Nucleus accumbens (tissue), 56 donors: Measurements from ENCODE around the gene RRP9.
"Not testable (repeated sequence)": the region's sequence is repeated elsewhere in the genome, so short reads cannot be mapped to it uniquely, and the experiment has no call there.

Experiments
- DNase-seq, 56 donors: peaks; one replicate each; lab custom pipeline; 2025; lab: John Stamatoyannopoulos, UW

The RRP9 gene

GRCh38 chr3:51927061-51927977 is 14.4 kb downstream of the RRP9 start:
- DNase-seq, result no peak

GRCh38 chr3:51921081-51921578 is 20.6 kb downstream of the RRP9 start:
- DNase-seq, result no peak

GRCh38 chr3:51916418-51916817 is 25.3 kb downstream of the RRP9 start:
- no peak for DNase-seq

GRCh38 chr3:51908026-51908425 is 33.7 kb downstream of the RRP9 start:
- DNase-seq, result no peak

GRCh38 chr3:51904034-51904823 is 37.5 kb downstream of the RRP9 start:
- DNase-seq, result no peak

DNA sequence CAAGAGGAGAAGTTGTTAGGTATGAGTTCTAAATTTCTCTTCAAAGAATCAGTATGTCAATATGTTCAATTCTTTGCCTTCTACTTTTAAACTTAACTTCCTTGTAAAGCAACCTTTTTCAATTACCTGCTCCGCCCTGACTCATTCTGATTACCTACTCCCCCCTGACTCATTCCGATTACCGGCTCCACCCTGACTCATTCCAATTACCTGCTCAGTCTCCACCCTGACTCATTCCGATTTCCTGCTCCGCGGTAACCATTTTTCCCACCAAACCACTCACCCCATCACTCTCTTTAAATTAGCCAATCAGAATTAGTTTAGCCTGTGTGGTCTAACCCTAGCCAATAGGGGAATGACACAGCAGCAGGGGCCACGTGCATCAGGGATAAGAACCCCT is 39.3 kb downstream of the RRP9 start:
- DNase-seq, result peak in 12 of 56 donors; percentile 5 to 44 (median 26)

DNA sequence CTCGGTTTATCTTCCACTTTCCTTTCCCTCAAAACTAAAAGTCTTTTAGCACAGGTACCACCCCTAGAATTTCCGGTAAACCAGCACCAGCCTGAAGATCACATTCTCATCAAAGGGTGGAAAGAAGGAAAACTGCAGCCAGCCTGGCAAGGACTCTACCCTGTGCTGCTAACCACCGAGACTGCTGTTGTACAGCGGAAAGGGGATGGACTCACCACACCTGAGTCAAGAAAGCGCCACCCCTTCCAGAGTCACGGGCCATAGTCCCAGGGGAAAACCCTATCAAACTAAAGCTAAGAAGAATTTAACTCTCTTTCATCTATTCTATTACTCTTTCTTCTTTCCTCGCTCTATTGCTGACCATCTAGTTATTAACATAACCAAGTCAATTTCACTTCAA is 41.7 kb downstream of the RRP9 start:
- DNase-seq, result not testable (repeated sequence)

DNA sequence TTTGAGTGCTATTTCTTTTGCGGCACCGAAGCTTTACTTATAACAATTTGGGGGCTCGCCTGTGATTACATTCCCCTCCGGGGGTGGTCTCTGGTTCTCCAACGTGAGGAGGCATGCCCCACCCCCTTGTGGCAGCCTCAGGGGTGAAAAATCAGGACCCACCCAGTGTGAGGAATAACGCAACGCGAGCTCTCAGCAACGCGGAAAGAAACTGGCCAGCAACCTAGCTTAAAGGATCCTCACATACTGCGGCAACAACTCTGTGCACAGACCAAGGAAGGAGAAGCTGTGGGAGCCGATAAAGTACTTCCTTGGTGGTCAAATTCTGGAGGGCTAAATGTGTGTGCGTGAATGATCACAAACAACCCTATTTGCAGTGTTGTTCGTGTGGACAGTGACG is 44.3 kb downstream of the RRP9 start:
- no peak for DNase-seq

GRCh38 chr3:51896607-51897305 is 44.9 kb downstream of the RRP9 start:
- DNase-seq, result no peak

DNA sequence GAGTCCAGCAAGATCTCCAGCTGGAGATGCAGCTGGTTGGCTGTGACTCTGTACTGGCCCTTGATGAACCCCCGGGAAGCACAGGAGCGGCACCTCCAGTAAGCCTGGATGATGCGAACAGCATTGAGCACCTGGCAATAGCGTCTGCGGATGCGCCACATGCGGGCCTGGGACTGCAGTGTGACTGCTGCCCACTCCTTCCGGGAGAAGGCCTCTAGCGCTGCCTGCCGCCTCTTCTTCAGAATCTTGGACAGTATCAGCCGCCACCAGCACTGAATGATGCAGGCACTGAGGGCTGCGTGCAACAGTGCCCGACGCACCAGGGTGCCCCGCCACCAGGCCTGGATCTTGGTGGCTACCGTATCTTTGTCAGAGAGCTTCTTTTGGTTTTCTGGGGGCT is 46.8 kb downstream of the RRP9 start:
- DNase-seq, result no peak

GRCh38 chr3:51894391-51894790 is 47.3 kb downstream of the RRP9 start:
- no peak for DNase-seq

DNA sequence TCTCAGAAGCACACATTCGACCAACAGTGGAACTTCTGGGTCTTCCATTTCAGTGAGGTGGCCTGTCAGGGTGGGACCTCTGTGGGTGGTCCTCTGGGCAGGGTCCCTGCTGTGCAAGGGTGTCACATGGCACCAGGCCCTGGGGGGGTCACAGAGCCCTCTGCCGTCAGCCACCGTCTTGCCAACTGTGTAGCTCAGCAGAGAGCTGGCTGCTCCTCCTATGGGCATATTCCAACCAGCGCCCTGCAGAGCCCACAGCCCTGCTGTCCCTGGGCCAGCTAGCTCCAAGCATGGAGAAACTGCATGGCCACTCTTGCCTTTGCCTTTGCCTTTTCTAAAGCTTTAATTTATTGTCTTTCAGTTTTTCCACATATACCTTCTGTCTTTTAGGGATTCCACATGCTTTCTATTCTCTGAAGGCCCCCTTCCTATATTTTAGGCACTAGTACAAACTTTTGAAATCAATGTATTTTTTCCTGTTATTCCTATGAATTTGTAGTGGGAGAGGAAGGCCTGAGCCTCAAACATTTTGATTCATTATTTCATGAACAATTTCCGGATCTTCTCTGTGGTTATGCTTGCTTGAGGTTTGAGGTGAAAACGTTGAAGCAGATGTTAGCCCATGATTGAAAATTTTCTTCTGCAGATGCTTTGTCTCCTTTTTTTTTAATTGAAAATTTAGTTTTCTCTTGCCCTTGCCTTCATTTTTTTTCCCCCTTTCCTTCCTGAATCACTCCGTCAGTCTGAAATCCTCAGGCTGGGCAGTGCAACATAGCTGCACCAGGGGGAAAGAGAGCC is 50.3 kb downstream of the RRP9 start:
- no peak for DNase-seq

- no peak for DNase-seq
These were observed 53.1 kb downstream of the RRP9 start for GRCh38 chr3:51888463-51889105.

GRCh38 chr3:51887620-51888019 is 54.1 kb downstream of the RRP9 start:
- no peak for DNase-seq

DNA sequence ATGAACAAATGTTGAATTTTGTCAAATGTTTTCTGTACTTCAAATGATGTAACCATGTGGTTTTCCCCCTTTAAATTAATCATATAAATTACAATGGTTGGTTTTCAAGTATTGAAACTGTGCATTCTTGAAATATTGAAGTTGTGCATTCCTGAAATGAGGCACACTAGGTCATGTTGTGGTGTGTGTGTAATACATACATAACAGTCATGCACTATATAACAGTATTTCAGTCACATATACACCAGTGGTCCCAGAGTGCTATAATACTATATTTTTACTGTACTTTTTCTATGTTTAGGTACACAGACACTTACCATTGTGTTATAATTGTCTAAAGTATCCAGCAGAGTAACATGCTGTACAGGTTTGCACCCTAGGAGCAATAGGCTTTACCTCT is 55.3 kb downstream of the RRP9 start:
- no peak for DNase-seq
